ENCODE measurements around the gene TPSD1.

DNA sequence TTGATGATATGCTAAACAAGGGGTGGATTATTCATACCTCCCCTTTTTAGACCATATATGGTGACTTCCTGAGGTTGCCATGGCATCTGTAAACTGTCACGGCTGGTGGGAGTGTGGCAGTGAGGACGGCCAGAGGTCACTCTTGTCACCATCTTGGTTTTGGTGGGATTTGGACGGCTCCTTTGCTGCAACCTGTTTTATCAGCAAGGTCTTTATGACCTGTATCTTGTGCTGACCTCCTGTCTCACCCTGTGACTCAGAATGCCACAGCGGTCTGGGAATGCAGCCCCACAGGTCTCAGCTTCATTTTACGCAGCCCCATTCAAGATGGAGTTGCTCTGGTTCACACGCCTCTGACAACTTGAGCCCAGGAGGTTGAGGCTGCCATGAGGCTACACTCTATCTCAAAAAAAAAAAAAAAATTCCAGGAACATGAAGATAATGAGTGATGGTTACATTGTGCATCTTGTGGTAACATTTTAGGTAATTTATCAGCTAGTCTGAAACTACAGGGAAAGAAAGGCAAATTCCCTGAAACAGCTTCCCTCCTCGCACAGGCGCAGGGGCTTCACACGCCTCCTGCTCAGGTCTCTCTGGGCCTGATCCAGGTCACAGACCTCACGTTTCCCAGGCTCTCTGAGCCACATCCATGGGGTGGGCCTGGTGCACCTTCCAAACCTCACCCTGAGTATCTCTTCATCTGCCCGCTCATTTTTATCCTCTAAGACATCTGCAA lies 38.2 kb downstream of the TPSD1 start:
- TF ChIP-seq POLR2AphosphoS5 (IDR thresholded peaks at IDR 0.05; ENCODE audit: borderline replicate concordance, low read depth, low read length) (no peak), EZH2 (IDR thresholded peaks at IDR 0.05) (no peak), FOXP2 (optimal IDR thresholded peaks at IDR 0.05; ENCODE audit: control extremely low read depth, extremely low read length, insufficient read depth) (no peak)

Measured in SK-N-MC (cell line).